Fibroblast of the conjunctiva (primary cell): ENCODE data around the gene UNC119B.
"Not testable (repeated sequence)": the region's sequence is repeated elsewhere in the genome, so short reads cannot be mapped to it uniquely, and the experiment has no call there.

Experiments
- DNase-seq: peaks from one replicate; pipeline ENCODE4 v3.0.0-alpha.2; 2010; ENCODE audit warnings: low read depth

The UNC119B gene

DNA sequence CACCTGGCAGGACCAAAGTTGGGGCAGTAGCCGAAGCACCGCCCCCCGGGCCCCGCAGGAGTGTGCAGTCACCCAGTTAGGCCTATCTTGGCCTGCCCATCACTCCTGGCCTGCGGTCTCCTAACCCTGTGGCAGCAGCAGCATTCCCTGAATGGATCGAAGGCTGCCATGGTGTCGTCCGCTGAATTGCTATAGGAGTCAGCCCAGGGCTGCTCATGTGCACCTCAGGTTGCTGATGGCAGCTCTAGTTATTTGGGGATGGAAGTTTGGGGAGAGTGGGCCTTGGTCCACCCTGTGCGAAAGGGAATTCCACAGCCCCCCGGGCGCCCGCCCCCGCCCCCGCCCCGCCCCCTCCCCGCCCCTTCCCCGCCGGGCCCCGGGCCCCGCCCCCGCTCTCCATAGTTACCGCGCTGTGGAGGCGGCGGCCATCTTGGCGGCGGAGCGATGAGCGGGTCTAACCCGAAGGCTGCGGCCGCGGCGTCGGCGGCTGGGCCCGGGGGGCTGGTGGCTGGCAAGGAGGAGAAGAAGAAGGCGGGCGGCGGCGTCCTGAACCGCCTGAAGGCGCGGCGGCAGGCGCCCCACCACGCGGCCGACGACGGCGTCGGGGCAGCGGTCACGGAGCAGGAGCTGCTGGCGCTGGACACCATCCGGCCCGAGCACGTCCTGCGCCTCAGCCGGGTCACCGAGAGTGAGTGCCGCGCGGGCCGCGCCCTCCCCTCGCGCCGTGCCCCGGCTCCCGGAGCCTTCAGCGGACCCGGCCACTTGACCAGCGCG, at the start of gene UNC119B:
Gene UNC119B (plus strand): TSS at position 428 of the 774 bp plus-strand sequence. CDS start 17 bp downstream, at position 445.
- no peak for DNase-seq

DNA sequence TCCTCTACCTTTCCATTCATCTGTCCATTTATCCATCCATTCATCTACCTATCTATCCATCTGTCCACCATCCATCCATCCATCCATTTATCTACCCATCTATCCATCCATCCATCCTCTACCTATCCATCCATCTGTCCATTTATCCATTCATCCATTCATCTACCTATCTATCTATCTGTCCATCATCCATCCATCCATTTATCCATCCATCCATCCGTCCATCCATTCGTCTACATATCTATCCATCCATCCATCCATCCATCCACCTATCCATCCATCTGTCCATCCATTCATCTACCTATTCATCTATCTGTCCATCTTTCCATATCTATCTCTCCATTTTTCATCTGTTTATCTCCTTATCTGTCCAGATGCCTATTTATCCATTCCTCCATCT, 48.8 kb upstream of the UNC119B start:
- DNase-seq: no peak

DNA sequence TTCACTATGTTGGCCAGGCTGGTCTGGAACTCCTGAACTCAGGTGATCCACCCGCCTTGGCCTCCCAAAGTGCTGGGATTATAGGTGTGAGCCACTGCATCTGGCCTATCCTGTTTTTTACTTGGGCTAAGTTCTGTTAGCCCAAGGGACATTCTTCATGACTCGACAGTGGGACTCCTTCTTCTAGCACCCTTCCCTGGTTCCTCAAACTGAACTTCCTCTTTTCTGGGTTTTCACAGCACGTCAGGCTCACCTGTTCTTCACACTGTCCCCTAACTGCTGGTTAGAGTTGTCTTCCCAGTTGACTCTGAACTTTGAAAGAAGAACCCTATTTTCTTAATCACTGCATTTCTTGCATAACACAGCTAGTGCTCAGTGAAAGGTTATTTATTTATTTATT, 47.4 kb upstream of the UNC119B start:
- DNase-seq: no peak

DNA sequence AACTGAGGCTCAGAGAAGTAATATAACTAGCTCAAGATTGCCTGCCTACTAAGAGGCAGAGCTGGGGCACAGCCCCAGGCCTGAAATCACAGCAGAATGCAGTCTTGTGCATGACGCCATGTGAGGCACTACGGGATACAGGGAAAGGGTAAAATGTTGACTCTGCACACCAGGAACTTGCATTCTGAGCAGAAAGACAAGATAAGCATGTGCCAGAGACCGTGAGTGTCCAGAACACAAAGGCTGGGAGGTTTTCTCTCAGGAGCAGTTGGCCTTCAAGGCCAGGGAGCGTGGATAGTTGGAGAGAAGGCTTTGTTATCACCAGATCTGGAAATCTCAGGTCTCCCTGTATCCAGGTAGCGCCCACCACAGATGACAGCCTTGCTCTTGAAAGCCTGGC, 46.5 kb upstream of the UNC119B start:
- DNase-seq: no peak

DNA sequence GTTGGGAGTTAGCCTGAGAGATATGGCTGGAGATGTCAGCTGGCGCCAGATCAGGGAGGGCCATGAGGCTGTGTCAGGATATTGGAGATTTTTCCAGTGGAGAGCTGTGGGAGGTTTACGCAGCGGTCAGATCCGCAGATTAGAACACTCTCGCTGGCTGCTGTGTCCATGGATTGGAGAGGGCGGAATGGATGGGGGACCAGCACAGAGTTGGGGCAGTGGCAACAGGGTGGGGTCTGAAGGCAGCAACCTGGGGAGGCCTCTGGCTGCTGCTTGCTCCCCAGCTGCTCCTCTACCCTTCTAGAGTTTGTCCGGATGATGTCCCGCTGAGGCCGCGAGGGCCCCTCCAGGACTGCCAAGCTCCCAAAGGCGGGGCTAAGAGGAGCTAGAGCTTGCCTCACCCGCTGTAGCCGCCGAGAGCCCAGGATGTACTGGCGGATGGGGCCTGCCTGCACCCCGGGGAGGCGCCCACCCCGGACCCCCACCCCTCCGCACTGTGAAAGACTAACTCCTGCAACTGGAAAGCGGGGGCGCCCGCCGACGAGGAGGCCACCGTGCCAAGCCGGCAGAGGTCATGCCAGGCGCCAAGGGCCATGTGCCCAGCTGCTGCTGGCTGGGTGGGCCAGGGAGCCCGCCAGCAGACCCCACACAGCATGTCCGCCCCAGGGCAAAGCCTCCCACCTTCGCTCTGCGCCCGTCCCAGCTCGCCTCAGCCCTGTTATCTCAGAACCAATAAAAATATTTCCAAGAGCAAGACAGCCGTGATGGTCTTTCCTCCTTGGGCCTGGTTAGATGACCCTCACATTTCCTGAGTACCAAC, 43.5 kb upstream of the UNC119B start:
- no peak for DNase-seq

DNA sequence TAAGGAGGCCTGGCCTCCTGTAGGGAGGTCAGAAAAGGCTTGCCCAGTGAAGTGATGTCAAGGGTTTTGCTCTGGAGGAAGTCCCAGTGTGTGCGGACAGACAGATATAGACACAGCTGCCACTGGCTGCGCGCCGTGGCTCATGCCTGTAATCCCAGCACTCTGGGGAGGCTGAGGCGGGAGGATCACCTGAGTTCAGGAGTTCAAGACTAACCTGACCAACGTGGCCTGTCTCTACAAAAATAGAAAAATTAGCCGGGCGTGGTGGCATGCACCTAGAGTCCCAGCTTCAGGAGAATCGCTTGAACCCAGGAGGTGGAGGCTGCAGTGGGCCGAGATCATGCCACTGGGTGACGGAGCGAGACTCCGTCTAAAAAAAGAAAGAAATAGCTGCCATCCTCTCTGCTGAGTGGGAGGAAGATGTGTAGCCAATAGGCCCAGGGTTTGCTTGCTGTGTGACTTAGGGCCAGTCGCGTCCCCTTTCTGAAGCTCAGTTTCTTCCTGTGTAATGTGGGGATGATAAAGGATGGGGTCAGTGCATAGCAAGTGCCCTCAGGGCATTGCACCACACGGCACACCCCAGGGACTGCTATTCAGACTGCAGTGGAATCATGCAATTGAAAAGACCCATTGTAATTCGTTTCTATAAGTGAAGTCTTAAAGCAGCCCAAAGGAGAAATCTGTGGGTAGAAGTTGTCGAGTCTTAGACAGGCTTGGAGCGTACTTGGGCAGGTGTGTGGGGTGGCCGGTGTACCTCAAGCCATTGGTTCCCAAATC, 42.0 kb upstream of the UNC119B start:
- DNase-seq: no peak

GRCh38 chr12:120668868-120669840, 41.1 kb upstream of the UNC119B start:
- DNase-seq: no peak

- not testable (repeated sequence) for DNase-seq
These were observed 40.0 kb upstream of the UNC119B start for GRCh38 chr12:120670237-120670636.

DNA sequence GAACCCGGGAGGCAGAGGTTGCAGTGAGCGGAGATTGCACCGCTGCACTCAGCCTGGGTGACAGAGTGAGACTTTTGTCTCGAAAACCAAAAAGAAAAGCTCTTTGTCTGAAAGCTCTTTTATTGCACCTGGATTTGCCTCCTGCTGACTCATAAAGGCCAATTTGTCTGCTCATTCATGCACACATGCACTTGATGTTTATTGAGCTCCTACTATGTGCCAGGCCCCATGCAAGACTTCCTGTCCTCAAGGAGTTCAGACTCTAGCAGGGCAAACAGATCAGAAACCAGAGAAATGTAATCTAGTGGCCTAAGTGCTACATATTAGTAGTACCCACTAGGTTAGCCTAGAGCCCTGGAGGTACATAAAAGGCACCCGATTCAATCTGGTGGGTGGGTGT, 39.6 kb upstream of the UNC119B start:
- DNase-seq: no peak

DNA sequence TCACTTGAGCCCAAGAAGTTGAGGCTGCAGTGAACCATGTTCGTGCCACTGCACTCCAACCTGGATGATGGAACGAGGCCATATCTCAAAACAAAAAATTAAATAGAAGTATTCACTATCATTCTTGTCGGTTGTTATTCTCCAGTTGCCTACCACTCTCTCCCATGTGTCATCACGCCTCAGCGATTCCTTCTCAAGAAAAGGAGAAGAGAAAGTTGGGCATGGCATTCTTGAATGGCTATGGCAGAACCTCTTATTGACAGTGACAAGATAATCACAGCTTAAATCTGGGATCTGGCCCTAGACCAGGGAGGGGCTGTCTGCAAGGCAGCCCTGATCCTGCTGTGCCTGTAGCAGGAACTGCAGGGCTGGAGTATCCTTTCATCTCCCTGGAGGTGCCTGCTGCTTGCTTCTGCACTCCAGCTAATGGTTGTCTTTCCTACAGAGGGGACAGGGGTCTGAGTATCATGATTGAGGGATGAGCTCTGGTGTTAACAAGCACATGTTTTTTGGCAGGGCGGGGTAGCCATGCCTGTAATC, 36.1 kb upstream of the UNC119B start:
- no peak for DNase-seq

DNA sequence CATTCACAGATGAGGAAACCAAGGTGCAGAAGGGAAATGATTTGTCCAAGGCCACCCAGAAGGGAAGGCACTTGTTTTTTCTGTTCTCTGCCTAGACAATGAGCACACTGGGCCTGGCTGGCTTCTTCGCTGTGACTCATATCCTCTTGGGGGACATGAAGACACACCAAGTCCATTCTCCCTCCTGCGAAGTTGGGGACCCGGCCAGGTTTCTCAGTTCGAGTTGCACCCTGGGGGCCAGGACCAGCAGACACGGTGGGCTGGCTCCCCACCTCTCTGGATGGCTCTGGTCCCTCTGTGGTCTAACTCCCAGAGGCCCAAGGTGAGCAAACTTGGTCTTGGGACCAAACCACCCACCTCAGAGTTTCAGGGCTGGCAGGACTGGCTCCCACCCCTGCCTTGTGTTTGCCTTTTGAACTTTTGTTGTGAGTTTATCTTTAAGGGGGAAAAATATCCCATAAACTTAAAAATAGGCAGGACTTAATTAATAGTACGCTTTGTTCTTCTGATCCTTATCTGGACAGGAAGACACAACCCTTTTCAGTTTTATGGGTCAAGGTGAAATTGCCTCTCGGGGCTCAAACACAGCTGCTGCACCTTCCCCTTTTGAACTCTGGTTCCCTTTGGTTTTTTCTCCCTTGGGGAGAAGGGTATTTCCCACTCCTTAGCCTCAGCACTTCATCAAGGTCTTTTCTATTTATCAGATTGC, 32.3 kb upstream of the UNC119B start:
- DNase-seq: no peak

DNA sequence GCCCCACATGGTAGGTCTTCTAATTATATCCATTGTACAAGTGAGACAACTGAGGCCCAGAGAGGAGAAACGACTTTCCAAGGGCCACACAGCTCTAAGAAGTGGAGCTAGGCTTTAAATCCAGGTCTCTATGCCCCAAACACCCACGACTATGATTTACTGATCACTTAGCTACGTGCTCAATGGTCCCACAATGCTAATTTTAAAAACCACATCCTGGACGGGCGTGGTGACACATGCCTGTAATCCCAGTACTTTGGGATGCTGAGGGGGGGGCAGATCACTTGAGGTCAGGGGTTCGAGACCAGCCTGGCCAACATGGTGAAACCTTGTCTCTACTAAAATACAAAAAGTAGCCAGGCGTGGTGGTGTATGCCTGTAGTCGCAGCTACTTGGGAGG, 31.7 kb upstream of the UNC119B start:
- DNase-seq: no peak

DNA sequence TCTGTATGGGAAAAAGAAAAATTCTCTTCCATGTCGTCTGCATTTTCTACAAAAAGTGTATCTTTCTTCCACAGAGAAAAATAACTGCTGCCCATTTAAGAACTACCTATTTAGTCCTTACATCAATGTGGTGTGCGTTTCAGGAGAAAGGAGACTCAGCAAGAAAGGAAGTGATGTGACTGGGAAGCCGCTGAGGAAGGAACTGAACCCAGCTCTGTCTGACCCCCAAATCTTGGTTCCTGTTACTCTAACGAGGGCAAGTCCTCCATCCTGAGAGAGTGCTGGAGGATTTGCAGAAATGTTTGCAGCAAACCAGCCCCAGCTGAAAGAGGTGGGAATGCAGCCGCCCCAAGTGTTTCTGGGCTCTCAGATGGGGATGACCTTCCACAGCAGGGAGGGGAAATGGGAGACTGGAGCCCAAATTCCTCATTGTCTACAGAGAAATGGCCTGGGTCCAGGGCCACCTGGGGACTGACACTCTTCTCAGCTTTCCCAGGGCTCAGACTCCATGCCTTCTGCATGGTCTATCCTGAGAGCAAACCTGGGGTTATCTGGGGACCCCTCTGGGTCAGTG, 30.0 kb upstream of the UNC119B start:
- DNase-seq: no peak

DNA sequence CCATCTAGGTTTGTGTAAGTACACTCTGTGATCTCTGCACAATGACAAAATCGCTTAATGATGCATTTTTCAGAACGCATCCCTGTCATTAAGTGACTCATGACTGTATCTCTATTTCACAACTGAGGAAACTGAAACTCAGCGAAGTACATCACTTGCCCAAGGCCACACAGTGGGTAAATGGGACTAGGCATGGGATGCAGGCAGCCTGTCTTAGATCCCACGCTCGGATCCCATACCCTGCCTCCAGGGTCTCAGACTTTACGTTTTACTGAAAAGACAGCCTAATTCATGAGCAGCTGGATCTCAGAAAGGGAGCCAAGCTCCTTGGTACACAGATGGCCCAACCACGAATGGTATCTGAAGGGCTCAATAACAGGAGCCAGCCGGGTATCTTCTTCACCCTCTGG, 25.7 kb upstream of the UNC119B start:
- no peak for DNase-seq

GRCh38 chr12:120685522-120685921, 24.7 kb upstream of the UNC119B start:
- DNase-seq: no peak

DNA sequence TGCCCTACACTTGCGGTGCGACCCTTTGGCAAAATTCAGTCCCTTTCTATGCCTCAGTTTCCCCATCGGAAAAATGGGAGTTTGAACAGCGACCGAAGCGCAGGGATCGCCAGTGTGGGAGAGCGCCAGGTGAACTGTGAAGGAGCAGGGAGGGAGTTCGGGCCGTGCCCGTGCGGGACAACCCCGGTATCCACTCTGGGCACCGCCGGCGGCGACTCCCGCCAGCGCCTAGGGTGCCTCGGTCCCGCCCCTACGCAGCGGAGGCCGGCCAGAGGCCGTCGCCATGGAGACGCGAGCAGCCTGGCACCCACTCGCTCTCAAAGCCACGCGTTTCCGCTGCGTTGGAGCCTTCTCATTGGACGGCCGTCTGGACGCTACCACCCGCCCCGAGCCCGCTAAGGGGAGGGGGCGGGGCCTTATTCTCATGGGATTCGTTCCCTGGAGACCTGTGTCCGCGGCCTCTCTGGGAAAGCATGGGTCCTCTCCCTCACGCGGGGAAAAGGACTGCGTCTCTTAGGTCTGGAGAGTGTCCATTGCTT, 24.0 kb upstream of the UNC119B start:
- peak; percentile 94 for DNase-seq

DNA sequence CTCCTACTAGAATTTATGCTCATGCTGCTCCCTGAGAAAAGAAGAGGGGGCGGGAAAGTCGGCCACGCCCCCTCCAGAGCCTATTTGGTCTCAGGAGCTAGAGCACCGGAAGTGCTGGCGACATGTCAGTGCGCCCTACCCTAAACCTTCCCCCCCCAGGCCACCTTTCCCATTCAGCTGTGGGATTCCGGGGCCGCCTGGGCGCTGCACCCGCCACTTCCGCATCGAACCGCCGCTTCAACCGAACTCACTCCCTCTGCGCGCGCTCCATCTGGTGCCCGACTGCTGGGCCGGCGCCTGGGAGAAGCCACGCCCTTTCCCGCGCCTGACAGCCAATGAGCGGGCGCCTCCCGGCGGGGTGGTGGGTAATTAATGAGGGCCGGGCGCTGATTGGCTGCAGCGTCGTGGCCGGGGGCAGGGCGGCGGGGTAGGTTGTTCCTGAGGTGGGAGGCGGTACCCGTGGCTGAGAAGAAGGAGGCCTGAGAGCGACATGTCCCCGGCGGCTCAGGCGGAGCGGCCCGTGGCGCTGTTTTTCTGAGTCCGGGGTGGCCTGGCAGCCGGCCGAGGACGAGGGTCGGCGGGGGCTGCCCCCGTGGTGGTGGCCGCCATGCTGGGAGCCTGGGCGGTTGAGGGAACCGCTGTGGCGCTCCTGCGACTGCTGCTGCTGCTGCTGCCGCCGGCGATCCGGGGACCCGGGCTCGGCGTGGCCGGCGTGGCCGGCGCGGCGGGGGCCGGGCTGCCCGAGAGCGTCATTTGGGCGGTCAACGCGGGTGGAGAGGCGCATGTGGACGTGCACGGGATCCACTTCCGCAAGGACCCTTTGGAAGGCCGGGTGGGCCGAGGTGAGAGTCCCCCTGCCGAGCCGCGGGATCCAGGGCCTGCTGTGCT, 23.3 kb upstream of the UNC119B start, which contains the start of gene MLEC:
Gene MLEC (plus strand): TSS at position 460 of the 888 bp plus-strand sequence. CDS start 148 bp downstream, at position 608.
- DNase-seq: peak; percentile 97

- no peak for DNase-seq
These were observed 22.5 kb upstream of the UNC119B start for GRCh38 chr12:120687578-120688289.
